GM19324 (cell line): ENCODE results near the gene GPR137.

Source experiments
- ATAC-seq: cut with Tn5 transposase; IDR thresholded peaks from one replicate; pipeline ENCODE4 v1.9.1; 2021; ENCODE audit warnings: mild to moderate bottlenecking, moderate library complexity; ENCODE audit not compliant: unreplicated experiment, low FRiP score

The GPR137 gene

GRCh38 chr11:64284048-64284961, 1.3 kb upstream of the GPR137 start, which contains the start of gene BAD:
TSS of gene BAD (minus strand) at chr11:64284665. CDS start at chr11:64284368, 297 bp downstream.
- peak; percentile 50 for ATAC-seq

DNA sequence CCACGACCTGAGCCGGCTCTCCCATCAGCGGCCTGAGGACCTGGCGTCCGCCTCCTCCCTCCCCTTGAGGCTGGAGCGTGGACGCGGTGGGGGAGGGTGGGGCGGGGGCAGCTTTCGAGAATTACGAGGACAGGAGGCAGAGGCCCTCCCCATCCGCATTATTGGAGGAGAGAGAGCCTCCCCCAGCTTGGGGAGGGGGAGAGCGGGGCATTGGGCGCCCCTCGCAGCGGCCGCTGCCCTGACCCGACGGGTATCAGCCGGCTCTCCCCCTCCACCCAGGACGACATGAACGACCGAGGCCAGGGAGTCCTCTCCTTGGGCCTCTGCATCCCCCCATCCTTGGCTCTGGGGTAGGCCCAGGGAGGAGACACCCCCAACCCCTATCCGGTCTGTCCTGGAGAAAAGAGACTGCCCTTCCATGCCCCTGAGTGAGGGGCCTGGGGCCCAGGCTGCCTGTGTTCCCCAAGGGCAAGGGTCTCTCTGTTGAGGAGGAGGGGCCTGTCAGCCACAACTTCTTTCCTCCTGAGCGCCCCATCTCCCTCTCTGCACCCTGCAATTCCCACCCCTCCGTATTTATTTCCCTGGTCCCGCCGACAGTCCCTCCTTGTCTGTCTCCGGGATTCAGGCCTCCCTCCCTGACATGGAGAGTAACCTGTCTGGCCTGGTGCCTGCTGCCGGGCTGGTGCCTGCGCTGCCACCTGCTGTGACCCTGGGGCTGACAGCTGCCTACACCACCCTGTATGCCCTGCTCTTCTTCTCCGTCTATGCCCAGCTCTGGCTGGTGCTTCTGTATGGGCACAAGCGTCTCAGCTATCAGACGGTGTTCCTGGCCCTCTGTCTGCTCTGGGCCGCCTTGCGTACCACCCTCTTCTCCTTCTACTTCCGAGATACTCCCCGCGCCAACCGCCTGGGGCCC, 495 bp downstream of the GPR137 start:
- no peak for ATAC-seq

DNA sequence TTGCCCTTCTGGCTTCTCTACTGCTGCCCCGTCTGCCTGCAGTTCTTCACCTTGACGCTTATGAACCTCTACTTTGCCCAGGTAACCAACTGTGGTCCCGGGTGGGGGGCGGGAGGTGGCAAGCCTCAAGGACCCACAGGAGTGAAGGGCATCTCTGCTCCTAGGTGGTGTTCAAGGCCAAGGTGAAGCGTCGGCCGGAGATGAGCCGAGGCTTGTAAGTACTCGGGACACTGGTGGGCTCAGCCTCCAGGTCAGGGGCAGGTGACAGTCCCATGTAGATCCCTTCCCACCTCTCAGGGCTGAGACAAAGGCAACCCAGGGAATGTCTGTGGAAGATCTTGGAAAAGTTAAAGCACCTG, 1.1 kb downstream of the GPR137 start:
- ATAC-seq, result no peak

DNA sequence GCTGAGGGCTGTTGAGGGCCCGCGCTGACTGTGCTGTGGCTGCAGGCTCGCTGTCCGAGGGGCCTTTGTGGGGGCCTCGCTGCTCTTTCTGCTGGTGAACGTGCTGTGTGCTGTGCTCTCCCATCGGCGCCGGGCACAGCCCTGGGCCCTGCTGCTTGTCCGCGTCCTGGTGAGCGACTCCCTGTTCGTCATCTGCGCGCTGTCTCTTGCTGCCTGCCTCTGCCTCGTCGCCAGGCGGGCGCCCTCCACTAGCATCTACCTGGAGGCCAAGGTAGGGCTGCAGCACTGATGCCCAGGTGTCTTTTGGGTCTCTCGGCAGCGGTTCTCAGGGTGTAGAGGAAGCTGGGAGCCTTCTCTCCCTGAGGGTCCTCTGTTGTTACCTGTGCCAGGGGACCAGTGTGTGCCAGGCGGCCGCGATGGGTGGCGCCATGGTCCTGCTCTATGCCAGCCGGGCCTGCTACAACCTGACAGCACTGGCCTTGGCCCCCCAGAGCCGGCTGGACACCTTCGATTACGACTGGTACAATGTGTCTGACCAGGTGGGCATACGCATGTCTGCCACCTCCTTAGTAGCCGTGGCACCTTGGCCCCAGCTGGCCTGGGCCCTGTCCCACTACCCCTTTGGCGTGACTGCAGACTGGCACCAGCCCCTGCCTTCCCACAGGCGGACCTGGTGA, 2.2 kb downstream of the GPR137 start:
- ATAC-seq, result no peak

- no peak for ATAC-seq
Observed at GRCh38 chr11:64288353-64288750, 2.7 kb downstream of the GPR137 start.

DNA sequence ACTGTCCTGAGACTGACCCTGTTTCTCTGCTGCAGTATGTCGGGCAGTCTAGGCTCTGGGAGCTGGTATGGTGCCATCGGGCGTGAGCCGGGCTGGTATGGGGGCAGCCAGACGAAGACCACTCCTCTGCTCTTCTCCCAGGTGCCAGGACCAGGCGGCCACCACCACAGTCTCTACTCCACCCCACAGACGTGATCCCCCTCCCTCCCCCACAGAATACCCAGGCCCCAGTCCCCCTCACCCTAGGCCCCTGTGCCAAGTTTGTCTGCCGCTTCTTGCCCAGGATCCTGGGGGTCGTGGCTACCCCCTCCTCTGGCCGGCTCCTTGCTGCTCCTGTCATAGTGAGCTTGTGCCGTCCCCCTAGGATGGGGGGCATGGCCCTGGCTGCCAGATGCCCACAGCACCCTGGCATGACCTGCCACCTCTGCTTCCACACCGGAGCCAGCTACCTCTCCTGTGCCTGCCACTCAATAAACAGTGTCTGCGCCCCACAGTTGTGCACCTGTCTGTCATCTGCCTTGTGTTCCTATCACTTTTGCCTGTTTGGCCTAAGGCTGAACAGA, 3.4 kb downstream of the GPR137 start:
- ATAC-seq, result no peak

DNA sequence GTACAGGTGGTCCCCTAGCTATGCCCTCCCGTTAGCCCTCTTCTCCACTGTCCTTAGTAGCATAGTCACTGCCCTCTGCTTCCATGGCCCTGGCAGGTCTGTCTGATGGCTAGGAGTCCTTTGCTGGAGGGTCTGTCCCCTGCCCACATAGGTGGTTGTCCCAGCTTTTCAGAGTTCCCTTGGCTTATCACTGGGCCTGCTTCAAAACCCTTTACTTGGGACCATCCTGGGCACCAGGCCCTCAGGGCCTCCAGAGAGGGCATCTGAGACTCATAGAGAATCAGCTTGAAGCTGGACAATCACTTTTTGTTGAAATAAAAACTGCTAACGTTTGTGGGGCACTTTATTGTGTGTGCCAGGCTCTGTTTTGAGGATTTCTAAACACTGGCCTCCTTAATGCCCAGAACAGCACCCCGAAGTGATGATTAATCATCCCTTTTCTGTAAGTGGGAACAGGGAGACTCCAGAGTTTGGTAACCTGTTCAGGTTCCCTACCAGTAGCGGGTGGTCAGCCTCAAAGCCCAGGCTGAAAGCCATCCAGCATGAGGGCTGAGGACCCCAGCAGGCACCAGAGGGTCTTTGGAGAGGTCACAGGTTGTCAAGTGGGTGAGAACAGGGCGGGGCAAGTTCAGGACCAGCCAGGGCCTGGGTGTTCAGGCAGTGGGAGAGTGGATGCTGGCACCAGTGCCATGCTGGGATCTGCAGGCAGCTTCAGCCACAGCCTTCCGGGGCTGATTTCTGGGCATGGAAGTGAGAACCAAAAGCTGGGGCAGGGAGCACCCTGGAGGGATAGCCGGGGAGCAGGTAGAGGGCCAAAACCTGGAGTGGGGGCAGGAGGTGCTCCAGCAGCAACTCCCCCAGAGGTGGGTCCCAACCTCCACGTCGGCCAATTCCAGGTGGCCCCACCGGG, 5.0 kb downstream of the GPR137 start:
- no peak for ATAC-seq

GRCh38 chr11:64291262-64291751, 5.7 kb downstream of the GPR137 start, which contains the start of gene KCNK4:
TSS of gene KCNK4 (plus strand) at chr11:64291302. CDS start at chr11:64293019, 1,717 bp downstream.
- ATAC-seq, result no peak

DNA sequence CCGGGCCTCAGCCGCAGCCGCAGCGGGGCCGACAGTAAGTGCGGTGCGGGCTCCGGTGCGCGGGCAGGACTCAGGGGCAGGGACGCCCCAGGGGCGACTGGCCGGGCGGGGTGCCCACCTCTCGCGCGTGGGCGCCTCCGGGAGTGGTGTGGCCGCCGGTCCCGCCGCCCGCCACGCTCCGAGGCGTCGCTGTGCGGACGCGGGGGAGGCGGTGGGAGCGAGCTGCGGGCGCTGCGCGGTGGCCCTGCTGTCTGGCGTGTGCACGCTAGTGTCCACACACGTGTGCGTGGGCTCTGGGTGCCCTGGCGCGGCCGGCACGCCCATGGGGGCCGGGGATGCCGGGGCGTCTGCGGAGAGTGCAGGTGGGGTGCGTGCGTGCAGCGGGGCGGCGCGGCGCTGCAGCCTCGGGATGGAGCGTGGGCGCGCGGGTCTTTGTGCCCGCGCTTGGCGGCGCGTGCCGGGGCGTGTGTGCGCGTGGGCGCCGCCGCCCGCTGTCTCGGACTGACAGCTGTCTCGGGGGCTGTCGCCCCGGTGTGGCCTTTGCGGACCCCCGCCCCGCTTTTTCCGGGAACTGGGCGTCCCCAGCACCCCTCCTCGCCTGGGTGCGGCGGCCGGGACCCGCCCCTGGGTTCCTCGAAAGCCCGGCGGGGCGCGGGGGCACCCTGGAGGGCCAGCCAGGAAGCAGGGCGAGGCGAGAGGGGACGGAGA, 6.3 kb downstream of the GPR137 start:
- no peak for ATAC-seq

GRCh38 chr11:64292460-64293254, 7.0 kb downstream of the GPR137 start:
- no peak for ATAC-seq

- ATAC-seq, result no peak
Observed at GRCh38 chr11:64294774-64295173, 9.1 kb downstream of the GPR137 start.

- ATAC-seq, result no peak
Observed at GRCh38 chr11:64295760-64296159, 10.1 kb downstream of the GPR137 start.

GRCh38 chr11:64296236-64296635, 10.6 kb downstream of the GPR137 start:
- no peak for ATAC-seq

DNA sequence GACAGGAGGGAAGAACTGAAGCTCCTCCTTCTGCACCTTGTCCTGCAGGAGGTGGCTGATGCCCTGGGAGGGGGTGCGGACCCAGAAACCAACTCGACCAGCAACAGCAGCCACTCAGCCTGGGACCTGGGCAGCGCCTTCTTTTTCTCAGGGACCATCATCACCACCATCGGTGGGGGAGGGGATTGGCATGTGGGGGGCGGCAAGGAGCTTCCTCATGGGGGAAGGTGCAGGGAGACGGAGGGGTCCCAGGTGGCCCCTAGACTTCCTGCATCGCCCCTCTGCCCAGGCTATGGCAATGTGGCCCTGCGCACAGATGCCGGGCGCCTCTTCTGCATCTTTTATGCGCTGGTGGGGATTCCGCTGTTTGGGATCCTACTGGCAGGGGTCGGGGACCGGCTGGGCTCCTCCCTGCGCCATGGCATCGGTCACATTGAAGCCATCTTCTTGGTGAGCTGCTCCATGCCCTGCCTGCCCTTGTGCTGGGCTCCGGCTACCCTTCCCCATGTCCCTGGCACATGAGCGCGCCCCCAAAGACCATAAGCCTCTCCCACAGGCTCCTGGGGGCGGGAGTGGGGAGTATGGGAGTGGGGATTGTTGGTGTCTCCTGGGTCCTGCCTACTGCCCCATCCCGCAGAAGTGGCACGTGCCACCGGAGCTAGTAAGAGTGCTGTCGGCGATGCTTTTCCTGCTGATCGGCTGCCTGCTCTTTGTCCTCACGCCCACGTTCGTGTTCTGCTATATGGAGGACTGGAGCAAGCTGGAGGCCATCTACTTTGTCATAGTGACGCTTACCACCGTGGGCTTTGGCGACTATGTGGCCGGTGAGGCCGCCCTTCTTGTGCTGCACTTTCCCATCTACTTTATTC, 11.4 kb downstream of the GPR137 start:
- ATAC-seq, result no peak

- no peak for ATAC-seq
Observed at GRCh38 chr11:64297699-64298358, 12.2 kb downstream of the GPR137 start.
